NCI-H1694 (cell line): Measurements from ENCODE around the gene FGFBP3.

ENCODE experiments used
- DNase-seq: peaks from one replicate; lab custom pipeline; 2025; lab: John Stamatoyannopoulos, UW

The FGFBP3 gene

GRCh38 chr10:91856637-91857036 is 52.6 kb downstream of the FGFBP3 start:
- peak; percentile 2 for DNase-seq
